ENCODE data around the gene FILIP1L.
A peak's percentile ranks its signal among the peaks of the same experiment; 100 is the strongest.

FILIP1L gene

GRCh38 chr3:99833617-99834205 lies 280.6 kb downstream of the FILIP1L start:
- no peak overlapping the region for H3K4me2 ChIP-seq (ENCODE audit: low read length)
- H3K36me3 ChIP-seq (ENCODE audit: control insufficient read depth, insufficient read depth, low read length): no peaks in the 10 kb centered on the region
- no peak overlapping the region for H3K4me3 ChIP-seq (ENCODE audit: low read depth, low read length)
- peaks cover 25% of the 10 kb centered on the region for H3K79me2 ChIP-seq
- H3K9me3 ChIP-seq (ENCODE audit: control insufficient read depth, low read length): no peaks in the 10 kb centered on the region
- H3K9ac ChIP-seq: no peak overlapping the region
- H3K4me1 ChIP-seq: no peaks in the 10 kb centered on the region
- TF ChIP-seq, protein P1, sequence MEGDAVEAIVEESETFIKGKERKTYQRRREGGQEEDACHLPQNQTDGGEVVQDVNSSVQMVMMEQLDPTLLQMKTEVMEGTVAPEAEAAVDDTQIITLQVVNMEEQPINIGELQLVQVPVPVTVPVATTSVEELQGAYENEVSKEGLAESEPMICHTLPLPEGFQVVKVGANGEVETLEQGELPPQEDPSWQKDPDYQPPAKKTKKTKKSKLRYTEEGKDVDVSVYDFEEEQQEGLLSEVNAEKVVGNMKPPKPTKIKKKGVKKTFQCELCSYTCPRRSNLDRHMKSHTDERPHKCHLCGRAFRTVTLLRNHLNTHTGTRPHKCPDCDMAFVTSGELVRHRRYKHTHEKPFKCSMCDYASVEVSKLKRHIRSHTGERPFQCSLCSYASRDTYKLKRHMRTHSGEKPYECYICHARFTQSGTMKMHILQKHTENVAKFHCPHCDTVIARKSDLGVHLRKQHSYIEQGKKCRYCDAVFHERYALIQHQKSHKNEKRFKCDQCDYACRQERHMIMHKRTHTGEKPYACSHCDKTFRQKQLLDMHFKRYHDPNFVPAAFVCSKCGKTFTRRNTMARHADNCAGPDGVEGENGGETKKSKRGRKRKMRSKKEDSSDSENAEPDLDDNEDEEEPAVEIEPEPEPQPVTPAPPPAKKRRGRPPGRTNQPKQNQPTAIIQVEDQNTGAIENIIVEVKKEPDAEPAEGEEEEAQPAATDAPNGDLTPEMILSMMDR (IDR thresholded peaks at IDR 0.05): no peak
- H3K27ac ChIP-seq: no peak overlapping the region
- H2AFZ ChIP-seq: no peak overlapping the region
- H3K27me3 ChIP-seq (ENCODE audit: control insufficient read depth, insufficient read depth, low read length): no peaks in the 10 kb centered on the region

GRCh38 chr3:99829844-99830243 lies 284.5 kb downstream of the FILIP1L start:
- no peak overlapping the region for H2AFZ ChIP-seq
- H3K36me3 ChIP-seq (ENCODE audit: control insufficient read depth, insufficient read depth, low read length): no peaks in the 10 kb centered on the region
- H3K9me3 ChIP-seq (ENCODE audit: control insufficient read depth, low read length): no peaks in the 10 kb centered on the region
- H3K9ac ChIP-seq: no peak overlapping the region
- TF ChIP-seq, protein P1 (IDR thresholded peaks at IDR 0.05): no peak
- H3K4me3 ChIP-seq (ENCODE audit: low read depth, low read length): no peak overlapping the region
- H3K4me1 ChIP-seq: peaks cover 3% of the 10 kb centered on the region
- peaks cover 22% of the 10 kb centered on the region for H3K79me2 ChIP-seq
- H3K27ac ChIP-seq: no peak overlapping the region
- no peaks in the 10 kb centered on the region for H3K27me3 ChIP-seq (ENCODE audit: control insufficient read depth, insufficient read depth, low read length)
- H3K4me2 ChIP-seq (ENCODE audit: low read length): no peak overlapping the region

- no peak overlapping the region for H2AFZ ChIP-seq
- H3K4me2 ChIP-seq (ENCODE audit: low read length): peak overlapping the region; percentile 41
- peaks cover 8% of the 10 kb centered on the region for H3K4me1 ChIP-seq
- TF ChIP-seq, protein P1 (IDR thresholded peaks at IDR 0.05): no peak
- H3K9me3 ChIP-seq (ENCODE audit: control insufficient read depth, low read length): no peaks in the 10 kb centered on the region
- peaks cover 11% of the 10 kb centered on the region for H3K79me2 ChIP-seq
- H3K27ac ChIP-seq: no peak overlapping the region
- H3K36me3 ChIP-seq (ENCODE audit: control insufficient read depth, insufficient read depth, low read length): no peaks in the 10 kb centered on the region
- H3K4me3 ChIP-seq (ENCODE audit: low read depth, low read length): no peak overlapping the region
- H3K9ac ChIP-seq: no peak overlapping the region
- no peaks in the 10 kb centered on the region for H3K27me3 ChIP-seq (ENCODE audit: control insufficient read depth, insufficient read depth, low read length)
Measured at GRCh38 chr3:99825004-99825640, 289.2 kb downstream of the FILIP1L start.

GRCh38 chr3:99823723-99824711 lies 290.3 kb downstream of the FILIP1L start:
- H3K27ac ChIP-seq: no peak overlapping the region
- TF ChIP-seq, protein P1 (IDR thresholded peaks at IDR 0.05): no peak

More at GRCh38 chr3:99823723-99824711, 290.3 kb downstream of the FILIP1L start:
- no peak overlapping the region for H3K9ac ChIP-seq
- H3K36me3 ChIP-seq (ENCODE audit: control insufficient read depth, insufficient read depth, low read length): no peaks in the 10 kb centered on the region
- no peak overlapping the region for H3K4me3 ChIP-seq (ENCODE audit: low read depth, low read length)
- peak overlapping the region; percentile 17 for H2AFZ ChIP-seq
- H3K4me2 ChIP-seq (ENCODE audit: low read length): no peak overlapping the region
- H3K79me2 ChIP-seq: peaks cover 13% of the 10 kb centered on the region
- no peaks in the 10 kb centered on the region for H3K27me3 ChIP-seq (ENCODE audit: control insufficient read depth, insufficient read depth, low read length)
- no peaks in the 10 kb centered on the region for H3K9me3 ChIP-seq (ENCODE audit: control insufficient read depth, low read length)
- H3K4me1 ChIP-seq: peaks cover 8% of the 10 kb centered on the region

Measured in parathyroid adenoma (tissue), 2 donors.